Activated naive CD4-positive, alpha-beta T cell treated with anti-CD3 and anti-CD28 coated beads for 36 hours (primary cell): Measurements from ENCODE around the gene DCAF5. TPM values are rescaled to one million over a fixed set of nuclear protein-coding genes. Genes with fewer than 3 reads are reported as not detected.
"Not testable (repeated sequence)": the region's sequence is repeated elsewhere in the genome, so short reads cannot be mapped to it uniquely, and the experiment has no call there.

ENCODE experiments used
- CTCF ChIA-PET: fragments of 350-600 bp; sonication (Branson Sonifier 250); formaldehyde crosslinking; loops from one replicate; lab custom pipeline; 2021; ENCODE audit warnings: antibody characterized with exemption; lab: Charles Lee
- DNase-seq: peaks from one replicate; pipeline ENCODE4 v3.0.0-alpha.2; 2020
- H3K27ac Mint-ChIP-seq: one replicate; pipeline ENCODE4 v1.8.0; 2021; ENCODE audit warnings: mild to moderate bottlenecking, mixed read lengths
- H3K27me3 Mint-ChIP-seq: one replicate; pipeline ENCODE4 v1.8.0; 2021; ENCODE audit warnings: low read depth, mixed read lengths
- H3K36me3 Mint-ChIP-seq: one replicate; pipeline ENCODE4 v1.8.0; 2021; ENCODE audit warnings: low read depth, mixed read lengths
- H3K4me1 Mint-ChIP-seq: one replicate; pipeline ENCODE4 v1.8.0; 2021; ENCODE audit warnings: low read depth, mixed read lengths
- H3K4me3 Mint-ChIP-seq: one replicate; pipeline ENCODE4 v1.8.0; 2021; ENCODE audit warnings: mild to moderate bottlenecking, moderate library complexity, mixed read lengths
- H3K9me3 Mint-ChIP-seq: one replicate; pipeline ENCODE4 v1.8.0; 2021; ENCODE audit warnings: mixed read lengths
- intact Hi-C: fragments of 100-400 bp; cut with micrococcal nuclease; formaldehyde crosslinking; loops from one replicate; pipeline ENCODE4 v1.15.1; 2023
- total RNA-seq, 2 experiments: library from RNA; stranded (reverse); gene quantifications; one replicate each; pipeline ENCODE4 v1.2.3, GENCODE V29; 2021

Gene DCAF5
- total RNA-seq, 2 experiments from 2014 or later, result 34.5 to 35.1 TPM

GRCh38 chr14:69079747-69080146 lies 73.2 kb downstream of the DCAF5 start:
- CTCF ChIA-PET, result interaction anchor here (0.6 kb wide), 1 partner anchor 224 kb away, joined by 3 read pairs; no protein-coding TSS in a partner anchor
- no peak overlapping the region for H3K27ac Mint-ChIP-seq
- no peak overlapping the region for H3K4me3 Mint-ChIP-seq

GRCh38 chr14:69079188-69079742 lies 73.7 kb downstream of the DCAF5 start:
- peaks cover 21% of the 10 kb centered on the region for H3K36me3 Mint-ChIP-seq
- intact Hi-C loops, result no loop called here
- H3K9me3 Mint-ChIP-seq, result no peaks in the 10 kb centered on the region
- CTCF ChIA-PET, result interaction anchor here (0.6 kb wide), 1 partner anchor 223 kb away, joined by 3 read pairs; no protein-coding TSS in a partner anchor
- H3K4me3 Mint-ChIP-seq, result no peak overlapping the region
- no peak for DNase-seq
- no peak overlapping the region for H3K27ac Mint-ChIP-seq
- H3K4me1 Mint-ChIP-seq, result peaks cover 20% of the 10 kb centered on the region
- H3K27me3 Mint-ChIP-seq, result no peaks in the 10 kb centered on the region

More at GRCh38 chr14:69079747-69080146, 73.2 kb downstream of the DCAF5 start:
- peaks cover 18% of the 10 kb centered on the region for H3K36me3 Mint-ChIP-seq
- peaks cover 20% of the 10 kb centered on the region for H3K4me1 Mint-ChIP-seq
- no peaks in the 10 kb centered on the region for H3K27me3 Mint-ChIP-seq
- H3K9me3 Mint-ChIP-seq, result no peaks in the 10 kb centered on the region
- intact Hi-C loops, result no loop called here
- no peak for DNase-seq

GRCh38 chr14:69077841-69078240 lies 75.1 kb downstream of the DCAF5 start:
- Mint-ChIP-seq H3K9me3 (no peaks in the 10 kb centered on the region), H3K27me3 (no peaks in the 10 kb centered on the region), H3K4me3 (no peak overlapping the region), H3K36me3 (peaks cover 19% of the 10 kb centered on the region), H3K27ac (no peak overlapping the region), H3K4me1 (peaks cover 25% of the 10 kb centered on the region)
- intact Hi-C loops, result no loop called here
- no peak for DNase-seq
- CTCF ChIA-PET, result no interaction called here

- intact Hi-C loops, H3K27me3 Mint-ChIP-seq, H3K4me3 Mint-ChIP-seq, CTCF ChIA-PET, H3K9me3 Mint-ChIP-seq, H3K27ac Mint-ChIP-seq, DNase-seq: not testable (repeated sequence)
- H3K4me1 Mint-ChIP-seq, result peaks cover 32% of the 10 kb centered on the region
- peaks cover 23% of the 10 kb centered on the region for H3K36me3 Mint-ChIP-seq
Observed at GRCh38 chr14:69077185-69077584, 75.7 kb downstream of the DCAF5 start.

- peaks cover 25% of the 10 kb centered on the region for H3K4me1 Mint-ChIP-seq
- H3K27ac Mint-ChIP-seq, result no peak overlapping the region
- no peak overlapping the region for H3K4me3 Mint-ChIP-seq
- no peaks in the 10 kb centered on the region for H3K27me3 Mint-ChIP-seq
- intact Hi-C loops, result no loop called here
- H3K36me3 Mint-ChIP-seq, result peaks cover 20% of the 10 kb centered on the region
- DNase-seq, result no peak
- CTCF ChIA-PET, result no interaction called here
- no peaks in the 10 kb centered on the region for H3K9me3 Mint-ChIP-seq
Observed at GRCh38 chr14:69076341-69076740, 76.6 kb downstream of the DCAF5 start.

GRCh38 chr14:69073915-69074314 lies 79.0 kb downstream of the DCAF5 start:
- CTCF ChIA-PET, result interaction anchor here (0.8 to 2.4 kb wide), 3 partner anchors 30 to 178 kb away, joined by 3 to 8 read pairs (median 3); no protein-coding TSS in a partner anchor

GRCh38 chr14:69073429-69073828 lies 79.5 kb downstream of the DCAF5 start:
- H3K36me3 Mint-ChIP-seq, result peaks cover 19% of the 10 kb centered on the region
- no peak overlapping the region for H3K4me3 Mint-ChIP-seq
- intact Hi-C loops, result no loop called here

More at GRCh38 chr14:69073915-69074314, 79.0 kb downstream of the DCAF5 start:
- Mint-ChIP-seq H3K27me3 (no peaks in the 10 kb centered on the region), H3K27ac (no peak overlapping the region), H3K4me1 (peaks cover 19% of the 10 kb centered on the region), H3K36me3 (peaks cover 19% of the 10 kb centered on the region), H3K4me3 (no peak overlapping the region), H3K9me3 (no peaks in the 10 kb centered on the region)
- intact Hi-C loops, result no loop called here
- DNase-seq, result no peak

GRCh38 chr14:69072584-69072983 lies 80.3 kb downstream of the DCAF5 start:
- no peak overlapping the region for H3K27ac Mint-ChIP-seq
- peaks cover 19% of the 10 kb centered on the region for H3K36me3 Mint-ChIP-seq
- DNase-seq, result no peak
- H3K4me3 Mint-ChIP-seq, result no peak overlapping the region
- H3K4me1 Mint-ChIP-seq, result peaks cover 19% of the 10 kb centered on the region
- H3K27me3 Mint-ChIP-seq, result no peaks in the 10 kb centered on the region
- CTCF ChIA-PET, result interaction anchor here (0.6 to 2.4 kb wide), 6 partner anchors 16 to 161 kb away, joined by 3 to 8 read pairs (median 4); no protein-coding TSS in a partner anchor
- H3K9me3 Mint-ChIP-seq, result no peaks in the 10 kb centered on the region
- intact Hi-C loops, result no loop called here

More at GRCh38 chr14:69073429-69073828, 79.5 kb downstream of the DCAF5 start:
- Mint-ChIP-seq H3K27me3 (no peaks in the 10 kb centered on the region), H3K27ac (no peak overlapping the region), H3K4me1 (peaks cover 19% of the 10 kb centered on the region), H3K9me3 (no peaks in the 10 kb centered on the region)
- CTCF ChIA-PET, result interaction anchor here (0.9 to 2.4 kb wide), 2 partner anchors 162 to 177 kb away, joined by 3 to 8 read pairs; no protein-coding TSS in a partner anchor
- no peak for DNase-seq

- H3K4me3 Mint-ChIP-seq, result no peak overlapping the region
- intact Hi-C loops, result no loop called here
- CTCF ChIA-PET, result interaction anchor here (1.3 kb wide), 1 partner anchor 31 kb away, joined by 3 read pairs; no protein-coding TSS in a partner anchor
- DNase-seq, result no peak
- peaks cover 9% of the 10 kb centered on the region for H3K36me3 Mint-ChIP-seq
- H3K27me3 Mint-ChIP-seq, result no peaks in the 10 kb centered on the region
- peak overlapping the region; percentile 11 for H3K27ac Mint-ChIP-seq
- H3K4me1 Mint-ChIP-seq, result peaks cover 25% of the 10 kb centered on the region
- no peaks in the 10 kb centered on the region for H3K9me3 Mint-ChIP-seq
Observed at GRCh38 chr14:69068744-69069421, 84.0 kb downstream of the DCAF5 start.

GRCh38 chr14:69066396-69067171 lies 86.3 kb downstream of the DCAF5 start:
- DNase-seq, result no peak
- CTCF ChIA-PET, result interaction anchor here (1.1 to 1.2 kb wide), 2 partner anchors 24 to 151 kb away, joined by 3 read pairs; no protein-coding TSS in a partner anchor
- Mint-ChIP-seq H3K27me3 (no peaks in the 10 kb centered on the region), H3K4me1 (peaks cover 13% of the 10 kb centered on the region), H3K27ac (peak overlapping the region; percentile 25), H3K4me3 (no peak overlapping the region), H3K9me3 (no peaks in the 10 kb centered on the region), H3K36me3 (peaks cover 6% of the 10 kb centered on the region)
- intact Hi-C loops, result no loop called here

GRCh38 chr14:69065934-69066333 lies 87.0 kb downstream of the DCAF5 start:
- H3K27me3 Mint-ChIP-seq, H3K27ac Mint-ChIP-seq, DNase-seq, intact Hi-C loops, H3K4me3 Mint-ChIP-seq, H3K36me3 Mint-ChIP-seq, H3K9me3 Mint-ChIP-seq: not testable (repeated sequence)
- CTCF ChIA-PET, result interaction anchor here (1.1 to 1.2 kb wide), 3 partner anchors 25 to 155 kb away, joined by 3 read pairs; no protein-coding TSS in a partner anchor
- peaks cover 13% of the 10 kb centered on the region for H3K4me1 Mint-ChIP-seq

- Mint-ChIP-seq H3K4me1 (peaks cover 13% of the 10 kb centered on the region), H3K27me3 (no peaks in the 10 kb centered on the region), H3K27ac (no peak overlapping the region), H3K9me3 (no peaks in the 10 kb centered on the region), H3K4me3 (no peak overlapping the region), H3K36me3 (peaks cover 7% of the 10 kb centered on the region)
- CTCF ChIA-PET, result interaction anchor here (0.9 kb wide), 1 partner anchor 8 kb away, joined by 3 read pairs; no protein-coding TSS in a partner anchor
- intact Hi-C loops, result no loop called here
- DNase-seq, result no peak
Observed at GRCh38 chr14:69064596-69064995, 88.3 kb downstream of the DCAF5 start.
